IMR-90 (cell line): Measurements from ENCODE around the gene ZNF565. TPM values are rescaled to one million over a fixed set of nuclear protein-coding genes. Genes with fewer than 3 reads are reported as not detected.
A peak's percentile ranks its signal among the peaks of the same experiment; 100 is the strongest.

Experiments used
- ATAC-seq: fragments of 200-7000 bp; cut with Tn5 transposase; 2 replicates; pipeline ENCODE4 v1.9.1; 2020; ENCODE audit warnings: low read depth, mild to moderate bottlenecking, moderate library complexity
- BruUV-seq: library from RNA; stranded (reverse); fragments of 400-500 nt; replicated peaks from 2 replicates; lab custom pipeline; 2021; lab: Mats Ljungman, UMichigan
- CTCF ChIA-PET: fragments of 300-600 bp; formaldehyde crosslinking; extraction: SDS; loops from one replicate; lab custom pipeline; 2021; ENCODE audit warnings: antibody characterized with exemption; lab: Yijun Ruan, JAX
- POLR2A ChIA-PET: fragments of 300-600 bp; sonication (Branson Sonifier 250); formaldehyde crosslinking; loops from one replicate; lab custom pipeline; 2022; ENCODE audit warnings: antibody characterized with exemption; ENCODE audit not compliant: unreplicated experiment; lab: Charles Lee
- DNase-seq: peaks from one replicate; pipeline ENCODE4 v3.0.0; 2013
- H2AFZ ChIP-seq: replicated peaks from 2 replicates; pipeline ENCODE3; 2013; ENCODE audit warnings: low read length, mild to moderate bottlenecking; ENCODE audit not compliant: poor library complexity
- H2AK5ac ChIP-seq: 2 replicates; pipeline ENCODE4 v1.6.1; 2013; ENCODE audit warnings: low read depth, low read length, inconsistent platforms
- H2AK9ac ChIP-seq: replicated peaks from 2 replicates; pipeline ENCODE3; 2013; ENCODE audit warnings: mild to moderate bottlenecking, low read depth, low read length, moderate library complexity; ENCODE audit not compliant: poor library complexity
- H2BK120ac ChIP-seq: 2 replicates; pipeline ENCODE4 v1.6.1; 2013; ENCODE audit warnings: low read depth, low read length, inconsistent platforms
- H2BK15ac ChIP-seq: 3 replicates; pipeline ENCODE4 v1.6.1; 2013; ENCODE audit warnings: low read depth, low read length, inconsistent platforms
- H2BK20ac ChIP-seq: 2 replicates; pipeline ENCODE4 v1.6.1; 2013; ENCODE audit warnings: low read depth, mild to moderate bottlenecking, inconsistent platforms, low read length, moderate library complexity
- H2BK5ac ChIP-seq: 2 replicates; pipeline ENCODE4 v1.6.1; 2013; ENCODE audit warnings: mild to moderate bottlenecking, low read depth, low read length, inconsistent platforms; ENCODE audit not compliant: poor library complexity, severe bottlenecking
- H3K14ac ChIP-seq: replicated peaks from 2 replicates; pipeline ENCODE4 v1.6.1; 2013; ENCODE audit warnings: low read depth, low read length, inconsistent platforms
- H3K18ac ChIP-seq: 2 replicates; pipeline ENCODE4 v1.6.1; 2013; ENCODE audit warnings: low read depth, low read length, control low read depth
- H3K23ac ChIP-seq: 2 replicates; pipeline ENCODE4 v1.6.1; 2013; ENCODE audit warnings: low read depth, low read length, inconsistent platforms
- H3K27ac ChIP-seq: 2 replicates; pipeline ENCODE4 v1.5.1; 2013; ENCODE audit warnings: mild to moderate bottlenecking, control low read depth, low read length; ENCODE audit not compliant: insufficient read depth
- H3K27me3 ChIP-seq: 2 replicates; pipeline ENCODE4 v1.6.1; 2013; ENCODE audit warnings: low read length; ENCODE audit not compliant: control insufficient read depth, insufficient read depth
- H3K36me3 ChIP-seq: 2 replicates; pipeline ENCODE4 v1.6.1; 2013; ENCODE audit warnings: low read length, mixed read lengths; ENCODE audit not compliant: control insufficient read depth, insufficient read depth
- H3K4ac ChIP-seq: 2 replicates; pipeline ENCODE4 v1.6.1; 2013; ENCODE audit warnings: low read depth, low read length, inconsistent platforms
- H3K4me1 ChIP-seq: 2 replicates; pipeline ENCODE4 v1.6.1; 2013; ENCODE audit warnings: low read length, mixed read lengths; ENCODE audit not compliant: control insufficient read depth, insufficient read depth
- H3K4me2 ChIP-seq: 2 replicates; pipeline ENCODE4 v1.6.1; 2013; ENCODE audit warnings: low read depth, mild to moderate bottlenecking, control low read depth, low read length, moderate library complexity
- H3K4me3 ChIP-seq: 2 replicates; pipeline ENCODE4 v1.5.1; 2013; ENCODE audit warnings: low read depth, mild to moderate bottlenecking, control low read depth, low read length, moderate library complexity; ENCODE audit not compliant: insufficient read depth
- H3K56ac ChIP-seq: 2 replicates; pipeline ENCODE4 v1.6.1; 2013; ENCODE audit warnings: low read length, inconsistent platforms; ENCODE audit not compliant: insufficient read depth; ENCODE audit errors: extremely low read depth
- H3K79me1 ChIP-seq, 2 experiments: 2 replicates each; pipeline ENCODE4 v1.6.1; 2013; ENCODE audit warnings: low read length in 2 of 2, inconsistent platforms in 1 of 2, low read depth in 1 of 2
- H3K9ac ChIP-seq: 2 replicates; pipeline ENCODE4 v1.6.1; 2013; ENCODE audit warnings: low read depth, low read length, control low read depth
- H3K9me1 ChIP-seq: 2 replicates; pipeline ENCODE4 v1.6.1; 2013; ENCODE audit warnings: low read length, inconsistent platforms; ENCODE audit not compliant: insufficient read depth
- H3K9me3 ChIP-seq: 2 replicates; pipeline ENCODE4 v1.6.1; 2013; ENCODE audit warnings: low read length; ENCODE audit not compliant: control insufficient read depth, insufficient read depth
- H4K20me1 ChIP-seq: 2 replicates; pipeline ENCODE4 v1.6.1; 2013; ENCODE audit warnings: low read length, inconsistent platforms; ENCODE audit not compliant: insufficient read depth
- H4K5ac ChIP-seq: 2 replicates; pipeline ENCODE4 v1.6.1; 2013; ENCODE audit warnings: mild to moderate bottlenecking, low read depth, low read length, control low read depth
- H4K8ac ChIP-seq, 2 experiments: 2 replicates each; pipeline ENCODE4 v1.6.1; 2013; ENCODE audit warnings: low read depth in 2 of 2, low read length in 2 of 2, control low read depth in 1 of 2, inconsistent platforms in 1 of 2
- H4K91ac ChIP-seq: 2 replicates; pipeline ENCODE4 v1.6.1; 2013; ENCODE audit warnings: low read depth, low read length, inconsistent platforms; ENCODE audit not compliant: insufficient read depth
- BHLHE40 ChIP-seq: fragments of 150-350 bp; IDR thresholded peaks from 2 replicates; pipeline ENCODE4 v1.6.1; 2016; ENCODE audit warnings: mild to moderate bottlenecking, low read depth, low read length
- CEBPB ChIP-seq: IDR thresholded peaks from 2 replicates; pipeline ENCODE4 v1.6.1; 2012; ENCODE audit warnings: low read depth, low read length, improper control_type of control experiment
- CHD1 ChIP-seq: IDR thresholded peaks from 2 replicates; pipeline ENCODE4 v1.6.1; 2012; ENCODE audit warnings: low read depth, low read length, improper control_type of control experiment
- CTCF ChIP-seq: conservative IDR thresholded peaks from 2 replicates; pipeline ENCODE4 v1.5.1; 2012; ENCODE audit warnings: mild to moderate bottlenecking, low read depth, low read length, improper control_type of control experiment
- FOS ChIP-seq: fragments of 150-350 bp; IDR thresholded peaks from 2 replicates; pipeline ENCODE4 v1.6.1; 2016; ENCODE audit warnings: low read depth, low read length
- MAFK ChIP-seq: IDR thresholded peaks from 2 replicates; pipeline ENCODE4 v1.6.1; 2012; ENCODE audit warnings: low read depth, low read length, improper control_type of control experiment
- MAZ ChIP-seq: IDR thresholded peaks from 2 replicates; pipeline ENCODE4 v1.6.1; 2012; ENCODE audit warnings: low read depth, mild to moderate bottlenecking, low read length, improper control_type of control experiment, moderate library complexity, borderline replicate concordance
- MXI1 ChIP-seq: IDR thresholded peaks from 2 replicates; pipeline ENCODE4 v1.6.1; 2012; ENCODE audit warnings: low read depth, mild to moderate bottlenecking, low read length, moderate library complexity, borderline replicate concordance
- NFE2L2 ChIP-seq: fragments of 150-350 bp; IDR thresholded peaks from 2 replicates; pipeline ENCODE4 v1.6.1; 2016; ENCODE audit warnings: low read depth, mild to moderate bottlenecking, low read length
- POLR2A ChIP-seq: IDR thresholded peaks from 2 replicates; pipeline ENCODE4 v1.6.1; 2012; ENCODE audit warnings: mild to moderate bottlenecking, low read depth, low read length
- RAD21 ChIP-seq: IDR thresholded peaks from 2 replicates; pipeline ENCODE4 v1.6.1; 2012; ENCODE audit warnings: low read length, improper control_type of control experiment
- RCOR1 ChIP-seq: IDR thresholded peaks from 2 replicates; pipeline ENCODE4 v1.6.1; 2012; ENCODE audit warnings: mild to moderate bottlenecking, low read length, improper control_type of control experiment; ENCODE audit not compliant: insufficient replicate concordance
- RFX5 ChIP-seq: IDR thresholded peaks from 2 replicates; pipeline ENCODE4 v1.8.0; 2012; ENCODE audit warnings: low read depth, mild to moderate bottlenecking, low read length, moderate library complexity
- SMC3 ChIP-seq: fragments of 150-350 bp; IDR thresholded peaks from 2 replicates; pipeline ENCODE4 v1.6.1; 2016; ENCODE audit warnings: low read depth, mild to moderate bottlenecking, antibody characterized with exemption, low read length, moderate library complexity
- WGBS, 2 experiments: methylation state at CpG; one replicate each; pipeline versions ENCODE4 v1.1.5 to v1.1.7; 2013; ENCODE audit warnings: missing lambda C conversion rate in 2 of 2; ENCODE audit not compliant: insufficient read length in 1 of 2; ENCODE audit errors: extremely low coverage in 2 of 2; 5-methylcytosine and 5-hydroxymethylcytosine counted together
- dilution Hi-C: fragments of 300-500 bp; cut with HindIII; formaldehyde crosslinking; loops from one replicate; pipeline ENCODE4 v1.14.3; 2018; ENCODE audit warnings: low sequenced_read_pairs; ENCODE audit not compliant: unreplicated experiment
- in situ Hi-C: fragments of 300-500 bp; cut with MboI; formaldehyde crosslinking; loops from 3 replicates; pipeline ENCODE4 v1.14.3; 2019; ENCODE audit warnings: low sequenced_read_pairs, inconsistent platforms, mixed read lengths
- intact Hi-C: fragments of 100-400 bp; cut with micrococcal nuclease; formaldehyde crosslinking; loops from 2 replicates; pipeline ENCODE4 v1.10.0; 2022
- polyA plus RNA-seq, 3 experiments: library from polyadenylated mRNA; depleted of rRNA; stranded (reverse); fragments of >200 nt; gene quantifications; 2 replicates each; pipeline ENCODE4 v1.2.3, GENCODE V29; 2012; ENCODE audit warnings: low replicate concordance in 1 of 3
- total RNA-seq: library from RNA; depleted of rRNA; stranded (reverse); fragments of >200 nt; gene quantifications from 2 replicates; pipeline ENCODE4 v1.2.3, GENCODE V29; 2012
- TF ChIP-seq, protein P1 (sequence below): fragments of 150-350 bp; IDR thresholded peaks from 2 replicates; pipeline ENCODE4 v1.6.1; 2017; ENCODE audit warnings: mild to moderate bottlenecking, antibody characterized with exemption, low read length, low read depth
- TF ChIP-seq, protein P2 (sequence below): fragments of 150-350 bp; IDR thresholded peaks from 2 replicates; pipeline ENCODE4 v1.6.1; 2016; ENCODE audit warnings: low read depth, mild to moderate bottlenecking, low read length, moderate library complexity, borderline replicate concordance

ZNF565 gene
- total and polyA plus RNA-seq, 2 of the 4 experiments (the other 2 are of a cell fraction): 2.3 to 7.5 TPM

GRCh38 chr19:36196249-36196648, 18.2 kb downstream of the ZNF565 start:
- no peak for TF ChIP-seq NFE2L2
- TF ChIP-seq SMC3: no peak
- TF ChIP-seq CEBPB: no peak
- no peak for TF ChIP-seq RFX5
- TF ChIP-seq, protein P1, sequence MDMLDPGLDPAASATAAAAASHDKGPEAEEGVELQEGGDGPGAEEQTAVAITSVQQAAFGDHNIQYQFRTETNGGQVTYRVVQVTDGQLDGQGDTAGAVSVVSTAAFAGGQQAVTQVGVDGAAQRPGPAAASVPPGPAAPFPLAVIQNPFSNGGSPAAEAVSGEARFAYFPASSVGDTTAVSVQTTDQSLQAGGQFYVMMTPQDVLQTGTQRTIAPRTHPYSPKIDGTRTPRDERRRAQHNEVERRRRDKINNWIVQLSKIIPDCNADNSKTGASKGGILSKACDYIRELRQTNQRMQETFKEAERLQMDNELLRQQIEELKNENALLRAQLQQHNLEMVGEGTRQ: no peak
- no peak for TF ChIP-seq MAFK
- no peak for TF ChIP-seq RAD21
- TF ChIP-seq POLR2A: no peak
- no peak for TF ChIP-seq RCOR1
- no peak for TF ChIP-seq MAZ
- TF ChIP-seq MXI1: no peak
- TF ChIP-seq CHD1: no peak
- no peak for TF ChIP-seq BHLHE40
- TF ChIP-seq FOS: no peak
- TF ChIP-seq, protein P2, sequence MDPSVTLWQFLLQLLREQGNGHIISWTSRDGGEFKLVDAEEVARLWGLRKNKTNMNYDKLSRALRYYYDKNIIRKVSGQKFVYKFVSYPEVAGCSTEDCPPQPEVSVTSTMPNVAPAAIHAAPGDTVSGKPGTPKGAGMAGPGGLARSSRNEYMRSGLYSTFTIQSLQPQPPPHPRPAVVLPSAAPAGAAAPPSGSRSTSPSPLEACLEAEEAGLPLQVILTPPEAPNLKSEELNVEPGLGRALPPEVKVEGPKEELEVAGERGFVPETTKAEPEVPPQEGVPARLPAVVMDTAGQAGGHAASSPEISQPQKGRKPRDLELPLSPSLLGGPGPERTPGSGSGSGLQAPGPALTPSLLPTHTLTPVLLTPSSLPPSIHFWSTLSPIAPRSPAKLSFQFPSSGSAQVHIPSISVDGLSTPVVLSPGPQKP: no peak
- TF ChIP-seq CTCF: no peak
- no TSS peak for BruUV-seq

More at GRCh38 chr19:36196249-36196648, 18.2 kb downstream of the ZNF565 start:
- Histone ChIP-seq H3K27ac (no peak overlapping the region), H2BK15ac (no peak overlapping the region), H2BK20ac (no peak overlapping the region), H4K5ac (no peak overlapping the region), H3K4me1 (no peaks in the 10 kb centered on the region), H2AK5ac (no peak overlapping the region), H3K79me1 (no peaks in the 10 kb centered on the region; a peak in 1 of 4 replicates), H3K27me3 (no peaks in the 10 kb centered on the region), H3K23ac (no peak overlapping the region), H4K8ac (no peak overlapping the region), H4K20me1 (no peaks in the 10 kb centered on the region), H2AFZ (no peak overlapping the region), H3K9me1 (no peaks in the 10 kb centered on the region), H3K4me3 (no peak overlapping the region), H4K91ac (no peak overlapping the region), H3K14ac (no peak overlapping the region), H3K56ac (no peak overlapping the region), H2BK120ac (no peak overlapping the region), H3K36me3 (peaks cover 12% of the 10 kb centered on the region), H2BK5ac (no peak overlapping the region), H3K4me2 (no peak overlapping the region), H3K4ac (no peak overlapping the region), H3K18ac (no peak overlapping the region), H2AK9ac (no peak overlapping the region), H3K9ac (no peak overlapping the region), H3K9me3 (no peaks in the 10 kb centered on the region)
- ChIA-PET CTCF (no interaction called here), POLR2A (no interaction called here)
- ATAC-seq (peak; percentile 37; the same call in 1 of the 2 replicates), DNase-seq (no peak)
- intact Hi-C loops: no loop called here
- WGBS, 2 experiments: no CpG with 5 or more reads among the region's 2 CpGs
- dilution Hi-C loops: no loop called here
- in situ Hi-C loops: loop anchor here (25.0 kb wide), 1 partner anchor 291 kb away; the partner anchor contains the start of gene ZNF566
